K562 (cell line): ENCODE measurements around the gene FAM131C. TPM values are rescaled to one million over a fixed set of nuclear protein-coding genes. Genes with fewer than 3 reads are reported as not detected.
A peak's percentile ranks its signal among the peaks of the same experiment; 100 is the strongest.

Source experiments
- FOXJ2 ChIP-seq: fragments of 200-800 bp; sonication (Bioruptor generic); IDR thresholded peaks from 2 replicates; pipeline ENCODE4 v1.6.1; 2016; ENCODE audit warnings: missing genetic modification characterization, missing compliant biosample characterization
- HDAC1 ChIP-seq, 2 experiments: fragments of 450-650 bp; IDR thresholded peaks; 2 replicates each; pipeline ENCODE4 v1.6.1; 2016 to 2017; ENCODE audit warnings: inconsistent platforms in 1 of 2, mild to moderate bottlenecking in 1 of 2, moderate library complexity in 1 of 2
- HDAC2 ChIP-seq: fragments of 450-650 bp; IDR thresholded peaks from 2 replicates; pipeline ENCODE4 v1.6.1; 2016; ENCODE audit warnings: mild to moderate bottlenecking
- HNRNPK ChIP-seq: fragments of 200-400 bp; formaldehyde crosslinking; IDR thresholded peaks from one replicate; pipeline ENCODE4 v1.6.1; 2018; ENCODE audit warnings: mild to moderate bottlenecking, low read depth, low read length; ENCODE audit not compliant: poor library complexity, severe bottlenecking
- PYGO2 ChIP-seq: fragments of 450-650 bp; IDR thresholded peaks from 2 replicates; pipeline ENCODE4 v1.6.1; 2016; ENCODE audit warnings: mild to moderate bottlenecking, missing genetic modification characterization, moderate library complexity, missing compliant biosample characterization
- RBM17 ChIP-seq: fragments of 200-400 bp; formaldehyde crosslinking; IDR thresholded peaks from 2 replicates; pipeline ENCODE4 v1.6.1; 2017; ENCODE audit warnings: low read depth, mild to moderate bottlenecking, low read length, borderline replicate concordance
- RBM39 ChIP-seq: fragments of 200-400 bp; formaldehyde crosslinking; optimal IDR thresholded peaks from 2 replicates; pipeline ENCODE3; 2018; ENCODE audit warnings: low read depth, low read length
- TCFL5 ChIP-seq: fragments of 250-450 bp; sonication (Bioruptor Pico); conservative IDR thresholded peaks from 2 replicates; pipeline ENCODE4 v1.6.1; 2021; ENCODE audit warnings: mild to moderate bottlenecking, moderate library complexity, matching md5 sums
- polyA plus RNA-seq, 8 experiments: library from polyadenylated mRNA; depleted of rRNA in 4 of 8; stranded (reverse) in 5 of 8; unstranded in 3 of 8; fragments of >200 nt; fragmentation: Nextera tagmentation in 2 of 8; fragmentation: Illumina TruSeq in 1 of 8; extraction: Ambion mirVana in 2 of 8; extraction: Trizol in 1 of 8; gene quantifications; 2 replicates each; pipeline versions ENCODE4 v1.2.1 to v1.2.3, GENCODE V29; 2011 to 2014; ENCODE audit warnings: inconsistent platforms in 1 of 8, missing spikeins in 1 of 8
- total RNA-seq, 7 experiments: library from RNA; depleted of rRNA in 6 of 7; stranded (reverse); fragments of >200 nt in 6 of 7; fragmentation: Illumina TruSeq in 2 of 7; extraction: Trizol in 2 of 7; gene quantifications; 2 replicates each; pipeline versions ENCODE4 v1.2.1 to v1.2.3, GENCODE V29; 2011 to 2021; ENCODE audit warnings: low replicate concordance in 1 of 7
- TF ChIP-seq, protein P1 (sequence below): sonication (generic); formaldehyde crosslinking; IDR thresholded peaks from 2 replicates; pipeline ENCODE4 v1.8.0; 2022; ENCODE audit warnings: missing genetic modification reagents, mild to moderate bottlenecking, borderline replicate concordance
- TF ChIP-seq, protein P2 (sequence below): IDR thresholded peaks from 2 replicates; pipeline ENCODE4 v1.6.1; 2012; ENCODE audit warnings: low read depth, low read length, improper control_type of control experiment, borderline replicate concordance
- TF ChIP-seq, protein P3 (sequence below): sonication (generic); formaldehyde crosslinking; IDR thresholded peaks from 2 replicates; pipeline ENCODE4 v1.8.0; 2022; ENCODE audit warnings: mild to moderate bottlenecking, missing genetic modification reagents
- TF ChIP-seq, protein P4 (sequence below): fragments of 250-450 bp; sonication (Bioruptor Pico); IDR thresholded peaks from 2 replicates; pipeline ENCODE4 v1.8.0; 2021; ENCODE audit warnings: mild to moderate bottlenecking, moderate library complexity
- TF ChIP-seq, protein P5 (sequence below): sonication (generic); formaldehyde crosslinking; IDR thresholded peaks from 2 replicates; pipeline ENCODE4 v1.9.0; 2022; ENCODE audit warnings: mild to moderate bottlenecking, missing genetic modification reagents

The FAM131C gene
- total and polyA plus RNA-seq, 9 of the 15 experiments (the other 6 are each of a cell fraction or from before 2014, with no cell fraction given): 0.10 to 0.29 (median 0.16) TPM; not detected in 6

DNA sequence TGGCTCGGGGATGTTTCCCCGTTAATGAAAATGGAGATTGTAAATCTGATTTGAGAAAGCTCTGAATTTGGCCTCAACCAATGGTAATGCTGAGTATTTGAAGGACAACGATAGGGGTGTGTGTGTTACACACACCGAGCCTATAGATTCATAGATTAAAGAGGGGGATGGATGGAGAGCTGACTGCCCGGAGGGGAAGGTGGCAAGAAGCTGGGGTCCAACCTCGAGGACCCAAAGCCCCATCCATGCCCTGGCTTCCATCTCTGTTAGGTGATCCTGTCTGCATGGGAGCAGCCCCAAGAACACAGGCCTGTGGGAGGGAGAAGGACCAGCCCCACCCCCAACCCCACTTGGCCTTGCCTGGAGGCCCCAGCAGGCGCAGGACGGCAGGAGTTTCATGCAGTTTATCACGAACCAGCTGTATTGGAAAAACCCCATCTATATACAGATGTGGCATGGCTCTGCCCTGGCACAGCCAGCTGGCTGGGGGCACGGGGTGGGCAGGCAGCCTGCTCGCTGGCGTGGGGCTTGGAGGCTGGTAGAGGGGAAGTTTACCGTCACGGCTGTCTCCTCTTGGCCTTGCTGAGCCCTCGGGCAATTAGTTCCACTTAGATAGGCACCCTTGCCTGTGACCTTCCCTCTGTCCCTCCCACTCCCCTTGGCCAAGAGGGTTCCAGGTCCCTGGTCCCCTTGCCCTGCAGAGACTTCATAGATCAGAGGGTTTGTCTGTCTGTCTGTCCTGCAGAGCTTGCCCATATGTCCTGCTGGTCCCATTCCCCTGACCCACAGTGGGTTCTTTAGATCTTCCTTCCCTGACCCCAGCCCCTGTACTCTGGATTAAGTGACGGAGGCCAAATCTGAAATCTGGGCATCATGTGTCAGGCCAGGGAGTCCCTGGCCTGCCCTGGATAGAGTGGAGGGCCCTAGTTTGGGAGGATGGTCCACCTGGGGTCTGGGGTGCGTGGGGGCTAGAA, 58.7 kb downstream of the FAM131C start (continued):
- TF ChIP-seq, protein P1, sequence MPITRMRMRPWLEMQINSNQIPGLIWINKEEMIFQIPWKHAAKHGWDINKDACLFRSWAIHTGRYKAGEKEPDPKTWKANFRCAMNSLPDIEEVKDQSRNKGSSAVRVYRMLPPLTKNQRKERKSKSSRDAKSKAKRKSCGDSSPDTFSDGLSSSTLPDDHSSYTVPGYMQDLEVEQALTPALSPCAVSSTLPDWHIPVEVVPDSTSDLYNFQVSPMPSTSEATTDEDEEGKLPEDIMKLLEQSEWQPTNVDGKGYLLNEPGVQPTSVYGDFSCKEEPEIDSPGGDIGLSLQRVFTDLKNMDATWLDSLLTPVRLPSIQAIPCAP (CRISPR knock-in tag): no peak
- TF ChIP-seq TCFL5 (no peak), HDAC2 (peak; percentile 75; the same call in 1 of the 2 replicates), RBM17 (no peak), FOXJ2 (tag) (no peak), HNRNPK (no peak), PYGO2 (no peak), HDAC1 (IDR thresholded peaks at IDR 0.05) (peak in 1 of 2 experiments; percentile 76; a peak in 2 of 4 replicates), RBM39 (no peak)
- TF ChIP-seq, protein P2, sequence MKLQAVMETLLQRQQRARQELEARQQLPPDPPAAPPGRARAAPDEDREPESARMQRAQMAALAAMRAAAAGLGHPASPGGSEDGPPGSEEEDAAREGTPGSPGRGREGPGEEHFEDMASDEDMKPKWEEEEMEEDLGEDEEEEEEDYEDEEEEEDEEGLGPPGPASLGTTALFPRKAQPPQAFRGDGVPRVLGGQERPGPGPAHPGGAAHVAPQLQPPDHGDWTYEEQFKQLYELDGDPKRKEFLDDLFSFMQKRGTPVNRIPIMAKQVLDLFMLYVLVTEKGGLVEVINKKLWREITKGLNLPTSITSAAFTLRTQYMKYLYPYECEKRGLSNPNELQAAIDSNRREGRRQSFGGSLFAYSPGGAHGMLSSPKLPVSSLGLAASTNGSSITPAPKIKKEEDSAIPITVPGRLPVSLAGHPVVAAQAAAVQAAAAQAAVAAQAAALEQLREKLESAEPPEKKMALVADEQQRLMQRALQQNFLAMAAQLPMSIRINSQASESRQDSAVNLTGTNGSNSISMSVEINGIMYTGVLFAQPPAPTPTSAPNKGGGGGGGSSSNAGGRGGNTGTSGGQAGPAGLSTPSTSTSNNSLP: no peak
- TF ChIP-seq, protein P3, sequence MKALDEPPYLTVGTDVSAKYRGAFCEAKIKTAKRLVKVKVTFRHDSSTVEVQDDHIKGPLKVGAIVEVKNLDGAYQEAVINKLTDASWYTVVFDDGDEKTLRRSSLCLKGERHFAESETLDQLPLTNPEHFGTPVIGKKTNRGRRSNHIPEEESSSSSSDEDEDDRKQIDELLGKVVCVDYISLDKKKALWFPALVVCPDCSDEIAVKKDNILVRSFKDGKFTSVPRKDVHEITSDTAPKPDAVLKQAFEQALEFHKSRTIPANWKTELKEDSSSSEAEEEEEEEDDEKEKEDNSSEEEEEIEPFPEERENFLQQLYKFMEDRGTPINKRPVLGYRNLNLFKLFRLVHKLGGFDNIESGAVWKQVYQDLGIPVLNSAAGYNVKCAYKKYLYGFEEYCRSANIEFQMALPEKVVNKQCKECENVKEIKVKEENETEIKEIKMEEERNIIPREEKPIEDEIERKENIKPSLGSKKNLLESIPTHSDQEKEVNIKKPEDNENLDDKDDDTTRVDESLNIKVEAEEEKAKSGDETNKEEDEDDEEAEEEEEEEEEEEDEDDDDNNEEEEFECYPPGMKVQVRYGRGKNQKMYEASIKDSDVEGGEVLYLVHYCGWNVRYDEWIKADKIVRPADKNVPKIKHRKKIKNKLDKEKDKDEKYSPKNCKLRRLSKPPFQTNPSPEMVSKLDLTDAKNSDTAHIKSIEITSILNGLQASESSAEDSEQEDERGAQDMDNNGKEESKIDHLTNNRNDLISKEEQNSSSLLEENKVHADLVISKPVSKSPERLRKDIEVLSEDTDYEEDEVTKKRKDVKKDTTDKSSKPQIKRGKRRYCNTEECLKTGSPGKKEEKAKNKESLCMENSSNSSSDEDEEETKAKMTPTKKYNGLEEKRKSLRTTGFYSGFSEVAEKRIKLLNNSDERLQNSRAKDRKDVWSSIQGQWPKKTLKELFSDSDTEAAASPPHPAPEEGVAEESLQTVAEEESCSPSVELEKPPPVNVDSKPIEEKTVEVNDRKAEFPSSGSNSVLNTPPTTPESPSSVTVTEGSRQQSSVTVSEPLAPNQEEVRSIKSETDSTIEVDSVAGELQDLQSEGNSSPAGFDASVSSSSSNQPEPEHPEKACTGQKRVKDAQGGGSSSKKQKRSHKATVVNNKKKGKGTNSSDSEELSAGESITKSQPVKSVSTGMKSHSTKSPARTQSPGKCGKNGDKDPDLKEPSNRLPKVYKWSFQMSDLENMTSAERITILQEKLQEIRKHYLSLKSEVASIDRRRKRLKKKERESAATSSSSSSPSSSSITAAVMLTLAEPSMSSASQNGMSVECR (CRISPR knock-in tag): peak; percentile 53
- TF ChIP-seq, protein P4, sequence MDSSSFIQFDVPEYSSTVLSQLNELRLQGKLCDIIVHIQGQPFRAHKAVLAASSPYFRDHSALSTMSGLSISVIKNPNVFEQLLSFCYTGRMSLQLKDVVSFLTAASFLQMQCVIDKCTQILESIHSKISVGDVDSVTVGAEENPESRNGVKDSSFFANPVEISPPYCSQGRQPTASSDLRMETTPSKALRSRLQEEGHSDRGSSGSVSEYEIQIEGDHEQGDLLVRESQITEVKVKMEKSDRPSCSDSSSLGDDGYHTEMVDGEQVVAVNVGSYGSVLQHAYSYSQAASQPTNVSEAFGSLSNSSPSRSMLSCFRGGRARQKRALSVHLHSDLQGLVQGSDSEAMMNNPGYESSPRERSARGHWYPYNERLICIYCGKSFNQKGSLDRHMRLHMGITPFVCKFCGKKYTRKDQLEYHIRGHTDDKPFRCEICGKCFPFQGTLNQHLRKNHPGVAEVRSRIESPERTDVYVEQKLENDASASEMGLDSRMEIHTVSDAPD (CRISPR knock-in tag): no peak
- TF ChIP-seq, protein P5, sequence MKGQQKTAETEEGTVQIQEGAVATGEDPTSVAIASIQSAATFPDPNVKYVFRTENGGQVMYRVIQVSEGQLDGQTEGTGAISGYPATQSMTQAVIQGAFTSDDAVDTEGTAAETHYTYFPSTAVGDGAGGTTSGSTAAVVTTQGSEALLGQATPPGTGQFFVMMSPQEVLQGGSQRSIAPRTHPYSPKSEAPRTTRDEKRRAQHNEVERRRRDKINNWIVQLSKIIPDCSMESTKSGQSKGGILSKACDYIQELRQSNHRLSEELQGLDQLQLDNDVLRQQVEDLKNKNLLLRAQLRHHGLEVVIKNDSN (CRISPR knock-in tag): peak; percentile 94
